ENCODE results near the gene TPD52L1. TPM values are rescaled to one million over a fixed set of nuclear protein-coding genes. Genes with fewer than 3 reads are reported as not detected.

TPD52L1 gene
- total and polyA plus RNA-seq, 4 donors = 15.6 to 43.5 (median 16.7) TPM

DNA sequence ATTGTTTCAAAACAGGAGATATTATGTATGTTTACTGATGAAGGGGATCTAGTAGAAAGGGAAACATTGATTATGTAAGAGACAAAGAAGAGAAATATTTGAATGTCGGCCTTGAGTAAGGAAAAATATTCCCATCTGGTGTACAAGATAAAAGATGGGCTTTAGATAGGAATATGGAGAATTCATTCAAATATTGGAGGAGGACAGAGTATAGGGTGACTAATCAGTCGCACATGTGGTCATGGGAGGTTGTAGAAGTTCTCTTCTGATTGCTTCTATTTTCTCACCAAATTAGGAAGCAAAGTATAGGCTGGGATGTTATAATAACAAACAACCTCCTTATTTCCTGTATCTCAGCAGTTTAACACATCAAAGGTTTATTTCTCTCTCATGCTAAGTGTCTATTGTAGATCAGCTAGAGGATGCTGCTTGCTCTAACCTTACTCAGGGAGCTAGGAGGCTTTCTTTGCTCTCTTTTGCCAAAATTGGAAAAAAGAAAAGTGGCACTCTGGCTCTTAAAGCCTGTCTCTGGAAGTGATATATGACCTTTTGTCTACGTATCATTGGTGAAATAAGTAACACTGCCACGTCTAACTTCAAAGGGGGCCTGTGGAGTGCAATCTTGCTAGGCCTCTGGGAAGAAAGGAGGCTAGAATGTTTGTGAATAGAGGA lies 149.4 kb downstream of the TPD52L1 start:
- Histone ChIP-seq H3K27ac (ENCODE audit: low read depth in 1 of 2, low read length in 1 of 2) (no peak overlapping the region), H3K4me1 (ENCODE audit: control insufficient read depth in 5 of 5, insufficient read depth in 5 of 5, low read length in 5 of 5) (peaks cover 0 to 14% (median 10%) of the 10 kb centered on the region in 5 donors), H3K4me3 (no peak overlapping the region), H3K36me3 (ENCODE audit: control insufficient read depth in 4 of 4, insufficient read depth in 4 of 4, low read length in 4 of 4) (peaks cover 0 to 17% (median 3%) of the 10 kb centered on the region in 4 donors), H3K9ac (ENCODE audit: insufficient read depth in 1 of 2, low read length in 2 of 2) (no peak overlapping the region), H3K9me3 (ENCODE audit: control insufficient read depth in 4 of 4, insufficient read depth in 3 of 4, low read length in 3 of 4) (no peaks in the 10 kb centered on the region), H3K27me3 (ENCODE audit: control insufficient read depth in 3 of 3, insufficient read depth in 3 of 3, low read length in 2 of 3) (peaks cover 0 to 4% (median 0%) of the 10 kb centered on the region in 3 donors)
- DNase-seq (no peak), ATAC-seq (ENCODE audit: insufficient read depth, low FRiP score) (no peak)
- no peak for TF ChIP-seq CTCF (IDR thresholded peaks at IDR 0.05; ENCODE audit: control extremely low read depth, extremely low read depth)
- 70 to 81% methylated on average over 4 of the region's 4 CpGs for WGBS, 2 donors

DNA sequence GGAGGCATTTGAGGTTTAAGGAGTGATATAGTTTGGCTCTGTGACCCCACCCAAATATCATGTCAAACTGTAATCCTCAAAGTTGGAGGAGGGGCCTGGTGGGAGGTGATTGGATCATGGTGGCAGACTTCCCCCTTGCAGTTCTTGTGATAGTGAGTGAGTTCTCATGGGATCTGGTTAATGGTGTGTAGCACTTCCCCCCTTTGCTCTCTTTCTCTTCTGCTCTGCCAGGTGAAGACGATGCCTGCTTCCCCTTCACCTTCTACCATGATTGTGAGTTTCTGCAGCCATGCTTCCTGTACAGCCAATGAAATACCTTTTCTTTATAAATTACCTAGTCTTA lies 149.9 kb downstream of the TPD52L1 start:
- Histone ChIP-seq H3K4me1 (ENCODE audit: control insufficient read depth in 5 of 5, insufficient read depth in 5 of 5, low read length in 5 of 5) (peaks cover 0 to 14% (median 10%) of the 10 kb centered on the region in 5 donors), H3K4me3 (no peak overlapping the region), H3K9ac (ENCODE audit: insufficient read depth in 1 of 2, low read length in 2 of 2) (no peak overlapping the region), H3K27ac (ENCODE audit: low read depth in 1 of 2, low read length in 1 of 2) (no peak overlapping the region), H3K9me3 (ENCODE audit: control insufficient read depth in 4 of 4, insufficient read depth in 3 of 4, low read length in 3 of 4) (no peaks in the 10 kb centered on the region), H3K27me3 (ENCODE audit: control insufficient read depth in 3 of 3, insufficient read depth in 3 of 3, low read length in 2 of 3) (peaks cover 0 to 4% (median 0%) of the 10 kb centered on the region in 3 donors), H3K36me3 (ENCODE audit: control insufficient read depth in 4 of 4, insufficient read depth in 4 of 4, low read length in 4 of 4) (peaks cover 0 to 12% (median 1%) of the 10 kb centered on the region in 4 donors)
- TF ChIP-seq CTCF (IDR thresholded peaks at IDR 0.05; ENCODE audit: control extremely low read depth, extremely low read depth) = no peak
- 67 to 69% methylated on average over 1 of the region's 1 CpG for WGBS, 2 donors
- DNase-seq = no peak
- no peak for ATAC-seq (ENCODE audit: insufficient read depth, low FRiP score)

GRCh38 chr6:125304970-125305660 lies 151.5 kb downstream of the TPD52L1 start:
- no peaks in the 10 kb centered on the region for H3K9me3 ChIP-seq (ENCODE audit: control insufficient read depth in 4 of 4, insufficient read depth in 3 of 4, low read length in 3 of 4)
- H3K36me3 ChIP-seq (ENCODE audit: control insufficient read depth in 4 of 4, insufficient read depth in 4 of 4, low read length in 4 of 4) = peaks cover 0 to under 1% (median 0%) of the 10 kb centered on the region in 4 donors
- peaks cover 0 to 6% (median 0%) of the 10 kb centered on the region in 3 donors for H3K27me3 ChIP-seq (ENCODE audit: control insufficient read depth in 3 of 3, insufficient read depth in 3 of 3, low read length in 2 of 3)
- H3K9ac ChIP-seq (ENCODE audit: insufficient read depth in 1 of 2, low read length in 2 of 2) = no peak overlapping the region
- no peak overlapping the region for H3K27ac ChIP-seq (ENCODE audit: low read depth in 1 of 2, low read length in 1 of 2)
- DNase-seq = no peak
- no peak for ATAC-seq (ENCODE audit: insufficient read depth, low FRiP score)
- no peak overlapping the region for H3K4me3 ChIP-seq
- peaks cover 0 to 9% (median 4%) of the 10 kb centered on the region in 5 donors for H3K4me1 ChIP-seq (ENCODE audit: control insufficient read depth in 5 of 5, insufficient read depth in 5 of 5, low read length in 5 of 5)
- WGBS, 2 donors = 85 to 94% methylated on average over 3 of the region's 3 CpGs
- no peak for TF ChIP-seq CTCF (IDR thresholded peaks at IDR 0.05; ENCODE audit: control extremely low read depth, extremely low read depth)

All from lung (tissue), 12 donors.